Motor neuron (in vitro differentiated cells): ENCODE data around the gene RNF135. TPM values are rescaled to one million over a fixed set of nuclear protein-coding genes. Genes with fewer than 3 reads are reported as not detected.

Source experiments
- ATAC-seq, 8 experiments: fragments of 200-7000 bp; cut with Tn5 transposase; replicated peaks in 6 of 8; 2 replicates each; pipeline ENCODE4 v1.8.0; 2021; ENCODE audit warnings: mild to moderate bottlenecking in 8 of 8, moderate library complexity in 8 of 8
- H3K27ac ChIP-seq, 2 donors: fragments of 250-450 bp; sonication (Bioruptor Pico); 2 replicates each; pipeline ENCODE4 v1.9.0; 2021; ENCODE audit warnings: antibody characterized with exemption in 2 of 2, mild to moderate bottlenecking in 2 of 2, moderate library complexity in 1 of 2
- H3K4me1 ChIP-seq, 2 donors: fragments of 250-450 bp; sonication (Bioruptor Pico); replicated peaks in 1 of 2; 2 replicates each; pipeline ENCODE4 v1.6.1; 2021; ENCODE audit warnings: antibody characterized with exemption in 2 of 2, mild to moderate bottlenecking in 2 of 2, moderate library complexity in 1 of 2
- H3K4me3 ChIP-seq, 5 donors: fragments of 250-450 bp; sonication (Bioruptor Pico); 2 replicates each; pipeline ENCODE4 v1.9.0; 2021; ENCODE audit warnings: antibody characterized with exemption in 5 of 5, mild to moderate bottlenecking in 5 of 5, moderate library complexity in 4 of 5
- WGBS, 10 experiments: fragments of 450-650 bp; shearing (Covaris generic); methylation state at CpG; one replicate each; pipeline ENCODE4 v1.0.0; 2022; 5-methylcytosine and 5-hydroxymethylcytosine counted together
- in situ Hi-C, 9 experiments: fragments of 400-800 bp; cut with MboI; loops; one replicate each; pipeline ENCODE4 v1.15.0; 2021; ENCODE audit warnings: low sequenced_read_pairs in 9 of 9, low pct_unique_long_range_greater_than_20kb in 2 of 9; ENCODE audit not compliant: unreplicated experiment in 9 of 9
- total RNA-seq, 8 experiments: library from RNA; unstranded; fragments of 300-600 nt; gene quantifications; 2 replicates each; pipeline versions ENCODE4 v1.2.3 to v1.2.4, GENCODE V29; 2022

RNF135 gene
- total RNA-seq, 8 experiments from 2014 or later: 0.11 to 14.3 (median 1.3) TPM

- ATAC-seq: no peak
- in situ Hi-C loops: no loop called here
- no peaks in the 10 kb centered on the region for H3K4me1 ChIP-seq
- 58 to 94% (median 83%) methylated on average over 4 to 13 of the region's 13 CpGs; no CpG with 5 or more reads in 1 of the 10 experiments for WGBS, 10 experiments
- no peak overlapping the region for H3K27ac ChIP-seq
- H3K4me3 ChIP-seq: no peak overlapping the region
Observed at GRCh38 chr17:30939051-30939689, 31.7 kb upstream of the RNF135 start.

- Histone ChIP-seq H3K4me3 (no peak overlapping the region), H3K4me1 (no peaks in the 10 kb centered on the region), H3K27ac (no peak overlapping the region)
- in situ Hi-C loops: no loop called here
- 4 to 100% (median 57%) methylated on average over 2 to 4 of the region's 4 CpGs for WGBS, 10 experiments
- peak in 1 of 8 experiments; percentile 63 for ATAC-seq
Observed at GRCh38 chr17:30942308-30943079, 28.3 kb upstream of the RNF135 start.

- Histone ChIP-seq H3K27ac (no peak overlapping the region), H3K4me1 (no peaks in the 10 kb centered on the region), H3K4me3 (no peak overlapping the region)
- 86 to 100% (median 100%) methylated on average over 1 to 4 of the region's 5 CpGs; no CpG with 5 or more reads in 5 of the 10 experiments for WGBS, 10 experiments
- in situ Hi-C loops: no loop called here
- ATAC-seq: no peak
Observed at GRCh38 chr17:30947796-30948195, 23.0 kb upstream of the RNF135 start.

- 40 to 100% (median 100%) methylated on average over 1 to 2 of the region's 5 CpGs; no CpG with 5 or more reads in 5 of the 10 experiments for WGBS, 10 experiments
- Histone ChIP-seq H3K4me3 (no peak overlapping the region), H3K27ac (no peak overlapping the region), H3K4me1 (no peaks in the 10 kb centered on the region)
- no peak for ATAC-seq
- in situ Hi-C loops: no loop called here
Observed at GRCh38 chr17:30950189-30950588, 20.6 kb upstream of the RNF135 start.

GRCh38 chr17:30950669-30951399 lies 20.0 kb upstream of the RNF135 start:
- 33 to 100% (median 86%) methylated on average over 2 to 7 of the region's 9 CpGs for WGBS, 10 experiments
- peak in 5 of 8 experiments; percentile 33 to 100 (median 65) for ATAC-seq
- in situ Hi-C loops: no loop called here
- Histone ChIP-seq H3K27ac (no peak overlapping the region), H3K4me1 (no peaks in the 10 kb centered on the region), H3K4me3 (no peak overlapping the region)

- WGBS, 10 experiments: 65 to 96% (median 85%) methylated on average over 1 to 6 of the region's 9 CpGs; no CpG with 5 or more reads in 5 of the 10 experiments
- H3K4me1 ChIP-seq: peaks cover 0 to 3% of the 10 kb centered on the region in 2 donors
- H3K4me3 ChIP-seq: no peak overlapping the region
- H3K27ac ChIP-seq: no peak overlapping the region
- no peak for ATAC-seq
- in situ Hi-C loops: no loop called here
Observed at GRCh38 chr17:30952638-30953393, 18.0 kb upstream of the RNF135 start.

- 50 to 100% (median 95%) methylated on average over 1 to 3 of the region's 6 CpGs; no CpG with 5 or more reads in 2 of the 10 experiments for WGBS, 10 experiments
- ATAC-seq: no peak
- H3K4me1 ChIP-seq: peaks cover 0 to 3% of the 10 kb centered on the region in 2 donors
- in situ Hi-C loops: no loop called here
- H3K4me3 ChIP-seq: no peak overlapping the region
- no peak overlapping the region for H3K27ac ChIP-seq
Observed at GRCh38 chr17:30954046-30954830, 16.6 kb upstream of the RNF135 start.

- peak in 2 of 8 experiments; percentile 31 to 74 for ATAC-seq
- in situ Hi-C loops: no loop called here
- no peak overlapping the region for H3K27ac ChIP-seq
- peaks cover 0 to 3% of the 10 kb centered on the region in 2 donors for H3K4me1 ChIP-seq
- 15 to 91% (median 49%) methylated on average over 1 to 7 of the region's 8 CpGs; no CpG with 5 or more reads in 1 of the 10 experiments for WGBS, 10 experiments
- H3K4me3 ChIP-seq: no peak overlapping the region
Observed at GRCh38 chr17:30956764-30957374, 14.0 kb upstream of the RNF135 start.

GRCh38 chr17:30957741-30958140 lies 13.1 kb upstream of the RNF135 start:
- ATAC-seq: no peak
- WGBS, 10 experiments: 70 to 100% (median 89%) methylated on average over 2 to 3 of the region's 6 CpGs; no CpG with 5 or more reads in 4 of the 10 experiments
- H3K4me3 ChIP-seq: no peak overlapping the region
- H3K27ac ChIP-seq: no peak overlapping the region
- peaks cover 0 to 3% of the 10 kb centered on the region in 2 donors for H3K4me1 ChIP-seq
- in situ Hi-C loops: no loop called here

- Histone ChIP-seq H3K4me3 (no peak overlapping the region), H3K27ac (no peak overlapping the region), H3K4me1 (peaks cover 0 to 3% of the 10 kb centered on the region in 2 donors)
- WGBS, 10 experiments: 27 to 100% (median 64%) methylated on average over 1 to 7 of the region's 7 CpGs; no CpG with 5 or more reads in 4 of the 10 experiments
- no peak for ATAC-seq
- in situ Hi-C loops: no loop called here
Observed at GRCh38 chr17:30958187-30958586, 12.7 kb upstream of the RNF135 start.

GRCh38 chr17:30961209-30962188 lies 9.3 kb upstream of the RNF135 start:
- no peak overlapping the region for H3K4me3 ChIP-seq
- peaks cover 0 to 1% of the 10 kb centered on the region in 2 donors for H3K4me1 ChIP-seq
- ATAC-seq: peak in 6 of 8 experiments; percentile 19 to 93 (median 54)
- 50 to 89% (median 73%) methylated on average over 1 to 7 of the region's 9 CpGs; no CpG with 5 or more reads in 1 of the 10 experiments for WGBS, 10 experiments
- H3K27ac ChIP-seq: no peak overlapping the region
- in situ Hi-C loops: no loop called here
